ENCODE data around the gene SELENOI.

DNA sequence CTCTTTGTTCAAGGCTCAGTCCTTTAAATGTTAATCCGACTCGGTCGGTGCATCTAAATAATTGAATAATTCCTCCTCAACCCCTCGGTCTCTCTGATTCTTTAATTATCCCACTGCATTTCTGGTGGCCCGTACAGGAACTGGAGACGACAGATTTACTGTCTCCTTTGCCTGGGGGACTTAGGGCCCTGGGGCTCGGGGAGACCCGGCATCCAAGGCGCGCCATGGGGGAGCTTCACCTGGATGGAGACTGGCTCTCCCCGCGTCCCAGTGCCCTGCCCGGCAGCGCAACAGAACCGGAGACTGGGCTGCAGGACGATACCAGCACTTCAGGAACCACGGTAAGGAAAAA lies 47.7 kb upstream of the SELENOI start:
- TF ChIP-seq CTCF (IDR thresholded peaks at IDR 0.05) (no peak), POLR2A (IDR thresholded peaks at IDR 0.05) (no peak), POLR2AphosphoS5 (IDR thresholded peaks at IDR 0.05; ENCODE audit: insufficient read depth in 1 of 2, low read depth in 1 of 2) (no peak)
